GM12801 (cell line): ENCODE measurements around the gene ELAVL1.

Source experiments
- CTCF ChIP-seq: IDR thresholded peaks from one replicate; pipeline ENCODE4 v1.5.1; 2011; ENCODE audit warnings: control low read depth; ENCODE audit not compliant: insufficient read length; ENCODE audit errors: extremely low read depth

ELAVL1 gene

GRCh38 chr19:8044018-8044417 is 38.6 kb upstream of the ELAVL1 start:
- TF ChIP-seq CTCF, result no peak

GRCh38 chr19:8042900-8043299 is 37.5 kb upstream of the ELAVL1 start:
- TF ChIP-seq CTCF, result no peak

- TF ChIP-seq CTCF, result no peak
Observed at GRCh38 chr19:8041531-8041931, 36.1 kb upstream of the ELAVL1 start.

GRCh38 chr19:8039231-8039630 is 33.8 kb upstream of the ELAVL1 start:
- no peak for TF ChIP-seq CTCF

GRCh38 chr19:8038815-8039214 is 33.4 kb upstream of the ELAVL1 start:
- no peak for TF ChIP-seq CTCF

- no peak for TF ChIP-seq CTCF
Observed at GRCh38 chr19:8036434-8037099, 31.1 kb upstream of the ELAVL1 start.

GRCh38 chr19:8034178-8034525 is 28.7 kb upstream of the ELAVL1 start:
- no peak for TF ChIP-seq CTCF
